Body of pancreas (tissue), 4 donors: ENCODE data around the gene LDLRAD3.

Source experiments
- POLR2A ChIP-seq, 3 donors: fragments of 450-650 bp; IDR thresholded peaks; one replicate each; pipeline ENCODE4 v1.6.1; 2016; ENCODE audit warnings: antibody characterized with exemption in 3 of 3, mild to moderate bottlenecking in 2 of 3
- TF ChIP-seq, protein P1 (sequence below), 7 experiments: fragments of 450-650 bp in 4 of 7; fragments of 200-600 bp in 3 of 7; sonication (generic) in 3 of 7; IDR thresholded peaks; one replicate each; pipeline ENCODE4 v1.5.1; 2016 to 2019; ENCODE audit warnings: antibody characterized with exemption in 7 of 7

DNA sequence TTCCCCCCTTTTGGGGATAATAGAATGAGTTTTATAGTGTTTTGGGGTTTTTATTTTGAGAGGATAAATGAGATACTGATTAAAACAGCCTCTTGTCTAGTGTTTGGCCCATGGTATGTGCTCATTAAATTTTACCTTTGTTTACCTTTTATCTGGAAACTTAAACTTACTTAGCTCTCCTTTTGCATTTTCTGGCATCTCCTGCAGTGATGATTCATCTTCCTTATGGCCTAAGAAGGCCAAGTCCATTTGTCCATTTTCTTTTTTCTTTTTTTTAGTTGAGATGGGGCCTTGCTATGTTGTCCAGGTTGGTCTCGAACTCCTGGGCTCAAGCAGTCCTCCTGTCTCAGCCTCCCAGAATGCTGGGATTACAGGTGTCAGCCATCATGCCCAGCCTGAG, 189.1 kb downstream of the LDLRAD3 start:
- TF ChIP-seq, protein P1, sequence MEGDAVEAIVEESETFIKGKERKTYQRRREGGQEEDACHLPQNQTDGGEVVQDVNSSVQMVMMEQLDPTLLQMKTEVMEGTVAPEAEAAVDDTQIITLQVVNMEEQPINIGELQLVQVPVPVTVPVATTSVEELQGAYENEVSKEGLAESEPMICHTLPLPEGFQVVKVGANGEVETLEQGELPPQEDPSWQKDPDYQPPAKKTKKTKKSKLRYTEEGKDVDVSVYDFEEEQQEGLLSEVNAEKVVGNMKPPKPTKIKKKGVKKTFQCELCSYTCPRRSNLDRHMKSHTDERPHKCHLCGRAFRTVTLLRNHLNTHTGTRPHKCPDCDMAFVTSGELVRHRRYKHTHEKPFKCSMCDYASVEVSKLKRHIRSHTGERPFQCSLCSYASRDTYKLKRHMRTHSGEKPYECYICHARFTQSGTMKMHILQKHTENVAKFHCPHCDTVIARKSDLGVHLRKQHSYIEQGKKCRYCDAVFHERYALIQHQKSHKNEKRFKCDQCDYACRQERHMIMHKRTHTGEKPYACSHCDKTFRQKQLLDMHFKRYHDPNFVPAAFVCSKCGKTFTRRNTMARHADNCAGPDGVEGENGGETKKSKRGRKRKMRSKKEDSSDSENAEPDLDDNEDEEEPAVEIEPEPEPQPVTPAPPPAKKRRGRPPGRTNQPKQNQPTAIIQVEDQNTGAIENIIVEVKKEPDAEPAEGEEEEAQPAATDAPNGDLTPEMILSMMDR (IDR thresholded peaks at IDR 0.05): no peak
- TF ChIP-seq POLR2A (IDR thresholded peaks at IDR 0.05): no peak
